A673 (cell line): ENCODE data around the gene SFSWAP. TPM values are rescaled to one million over a fixed set of nuclear protein-coding genes. Genes with fewer than 3 reads are reported as not detected.

ENCODE experiments used
- BruUV-seq: library from RNA; stranded (reverse); fragments of 400-500 nt; replicated peaks from 2 replicates; lab custom pipeline; 2021; lab: Mats Ljungman, UMichigan
- CTCF ChIA-PET: fragments of 300-600 bp; sonication (Branson Sonifier 250); formaldehyde crosslinking; loops from one replicate; lab custom pipeline; 2022; ENCODE audit warnings: antibody characterized with exemption; lab: Charles Lee
- POLR2A ChIA-PET: fragments of 300-600 bp; sonication (Branson Sonifier 250); formaldehyde crosslinking; loops from one replicate; lab custom pipeline; 2022; ENCODE audit warnings: antibody characterized with exemption; ENCODE audit not compliant: low non-redundant PET; lab: Charles Lee
- DNase-seq: peaks from one replicate; pipeline ENCODE4 v3.0.0-alpha.2; 2015; ENCODE audit warnings: low spot score
- H3K27ac ChIP-seq: fragments of 200-600 bp; sonication (generic); 2 replicates; pipeline ENCODE4 v1.5.1; 2016; ENCODE audit warnings: mixed run types, low read depth, mild to moderate bottlenecking, mixed read lengths, antibody characterized with exemption, low read length; ENCODE audit not compliant: poor library complexity, severe bottlenecking
- H3K27me3 ChIP-seq: fragments of 200-600 bp; sonication (generic); replicated peaks from 2 replicates; pipeline ENCODE4 v1.6.1; 2017; ENCODE audit warnings: mixed run types, low read depth, mild to moderate bottlenecking, mixed read lengths, antibody characterized with exemption, low read length; ENCODE audit not compliant: insufficient read depth, poor library complexity
- H3K36me3 ChIP-seq: fragments of 200-600 bp; sonication (generic); 2 replicates; pipeline ENCODE4 v1.6.1; 2016; ENCODE audit warnings: mixed run types, mild to moderate bottlenecking, mixed read lengths, antibody characterized with exemption, low read length; ENCODE audit not compliant: insufficient read depth, poor library complexity, severe bottlenecking
- H3K4me1 ChIP-seq: fragments of 200-600 bp; sonication (generic); 2 replicates; pipeline ENCODE4 v1.6.1; 2017; ENCODE audit warnings: mixed run types, mild to moderate bottlenecking, mixed read lengths, antibody characterized with exemption, low read length; ENCODE audit not compliant: insufficient read depth, poor library complexity, severe bottlenecking
- H3K4me3 ChIP-seq: fragments of 200-600 bp; sonication (generic); 2 replicates; pipeline ENCODE4 v1.5.1; 2016; ENCODE audit warnings: low read depth, mixed run types, mild to moderate bottlenecking, mixed read lengths, low read length; ENCODE audit not compliant: poor library complexity, severe bottlenecking
- H3K9me3 ChIP-seq: fragments of 200-600 bp; sonication (generic); 2 replicates; pipeline ENCODE4 v1.6.1; 2016; ENCODE audit warnings: mixed run types, low read depth, mild to moderate bottlenecking, mixed read lengths, antibody characterized with exemption, low read length; ENCODE audit not compliant: poor library complexity, severe bottlenecking
- CTCF ChIP-seq: fragments of 300-800, 200-600 bp; sonication (generic); conservative IDR thresholded peaks from 2 replicates; pipeline ENCODE4 v1.5.1; 2017; ENCODE audit warnings: low read depth, mild to moderate bottlenecking, antibody characterized with exemption, low read length, moderate library complexity, mixed read lengths
- EZH2 ChIP-seq: fragments of 200-600 bp; sonication (generic); IDR thresholded peaks from 2 replicates; pipeline ENCODE4 v1.6.1; 2017; ENCODE audit warnings: borderline replicate concordance, low read depth, mild to moderate bottlenecking, mixed read lengths, antibody characterized with exemption, low read length; ENCODE audit not compliant: poor library complexity, severe bottlenecking
- intact Hi-C: fragments of 100-400 bp; cut with micrococcal nuclease; formaldehyde crosslinking; loops from one replicate; pipeline ENCODE4 v1.10.0; 2022; ENCODE audit not compliant: unreplicated experiment
- total RNA-seq: library from RNA; stranded (reverse); gene quantifications from 2 replicates; pipeline ENCODE4 v1.2.3, GENCODE V29; 2021

Gene SFSWAP
- total RNA-seq, 1 experiment from 2014 or later = 66.4 TPM

DNA sequence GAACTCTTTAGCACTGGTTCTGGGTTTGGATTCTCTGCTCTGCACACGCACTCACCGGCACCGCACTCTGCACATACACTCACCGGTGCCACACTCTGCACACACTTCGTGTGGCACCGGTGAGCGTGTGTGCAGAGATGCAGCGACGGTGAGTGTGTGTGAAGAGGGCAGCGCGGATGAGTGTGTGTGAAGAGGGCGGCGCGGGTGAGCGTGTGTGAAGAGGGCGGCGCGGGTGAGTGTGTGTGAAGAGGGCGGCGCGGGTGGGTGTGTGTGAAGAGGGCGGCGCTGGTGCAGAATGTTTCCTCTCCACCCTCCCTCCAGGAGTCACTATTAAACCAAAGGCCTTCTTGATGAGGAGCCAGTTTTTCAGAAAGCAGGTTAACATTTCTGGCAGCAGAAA lies 68.1 kb downstream of the SFSWAP start:
- ChIA-PET CTCF (no interaction called here), POLR2A (no interaction called here)
- BruUV-seq = no TSS peak
- TF ChIP-seq CTCF (no peak), EZH2 (no peak)
- H3K9me3 ChIP-seq = no peaks in the 10 kb centered on the region
- intact Hi-C loops = no loop called here
- H3K27ac ChIP-seq = no peak overlapping the region
- peaks cover 7% of the 10 kb centered on the region for H3K4me1 ChIP-seq
- peaks cover 33% of the 10 kb centered on the region for H3K36me3 ChIP-seq
- no peak for DNase-seq
- H3K4me3 ChIP-seq = no peak overlapping the region
- no peaks in the 10 kb centered on the region for H3K27me3 ChIP-seq

- DNase-seq = no peak
- peaks cover 37% of the 10 kb centered on the region for H3K36me3 ChIP-seq
- CTCF ChIA-PET = no interaction called here
These were observed 71.2 kb downstream of the SFSWAP start for GRCh38 chr12:131782061-131782460.

GRCh38 chr12:131783915-131784541 lies 73.1 kb downstream of the SFSWAP start:
- H3K9me3 ChIP-seq = no peaks in the 10 kb centered on the region
- TF ChIP-seq CTCF (no peak), EZH2 (no peak)
- peaks cover 27% of the 10 kb centered on the region for H3K36me3 ChIP-seq
- H3K4me1 ChIP-seq = peaks cover 26% of the 10 kb centered on the region
- BruUV-seq = TSS peak; percentile 64
- ChIA-PET POLR2A (interaction anchor here (0.5 kb wide), 1 partner anchor 61 kb away, joined by 3 read pairs; no protein-coding TSS in a partner anchor), CTCF (no interaction called here)
- peak; percentile 87 for DNase-seq
- H3K27me3 ChIP-seq = no peaks in the 10 kb centered on the region
- H3K27ac ChIP-seq = peak overlapping the region; percentile 70
- peak overlapping the region; percentile 26 for H3K4me3 ChIP-seq
- intact Hi-C loops = no loop called here

More at GRCh38 chr12:131782061-131782460, 71.2 kb downstream of the SFSWAP start:
- TF ChIP-seq CTCF (no peak), EZH2 (no peak)
- POLR2A ChIA-PET = interaction anchor here (0.5 kb wide), 1 partner anchor 114 kb away, joined by 4 read pairs; no protein-coding TSS in a partner anchor
- intact Hi-C loops = no loop called here
- Histone ChIP-seq H3K27ac (no peak overlapping the region), H3K4me3 (no peak overlapping the region), H3K9me3 (no peaks in the 10 kb centered on the region), H3K4me1 (peaks cover 26% of the 10 kb centered on the region), H3K27me3 (no peaks in the 10 kb centered on the region)
- no TSS peak for BruUV-seq
